ENCODE results near the gene CTBP2.

CTBP2 gene

DNA sequence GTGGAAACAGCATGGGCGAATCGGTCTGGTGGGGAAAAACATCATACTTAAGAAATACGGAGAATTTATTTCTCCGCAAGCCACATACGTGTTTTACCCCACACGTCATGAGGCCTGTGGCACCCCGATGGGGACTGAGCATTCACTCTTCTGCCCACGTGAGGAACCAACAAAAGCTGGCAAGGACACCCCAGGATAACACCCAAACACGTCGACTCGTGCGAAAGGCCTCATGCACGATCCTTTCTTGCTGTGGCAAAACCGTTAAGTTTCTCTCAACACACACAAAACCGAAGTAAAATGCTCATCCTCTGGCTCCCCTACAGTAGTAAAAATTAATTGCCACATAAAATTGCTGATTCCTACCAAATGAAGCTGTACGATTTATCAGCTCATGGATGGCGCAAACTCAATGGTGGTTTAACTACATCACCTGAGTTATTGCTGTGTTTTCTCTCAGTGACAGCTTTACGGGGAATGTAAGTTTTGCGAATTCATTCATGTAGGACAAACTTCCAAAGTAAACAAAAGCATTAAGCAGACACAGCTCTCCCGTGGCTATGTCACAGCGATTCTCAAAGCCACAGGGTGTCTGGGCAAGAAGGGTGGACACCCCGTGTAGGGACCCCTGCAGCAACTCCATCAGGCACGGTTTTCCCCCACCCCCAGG lies 97.0 kb downstream of the CTBP2 start:
- H3K36me3 ChIP-seq (ENCODE audit: control insufficient read depth, insufficient read depth, low read length): peaks cover 2% of the 10 kb centered on the region
- no peak overlapping the region for H3K4me2 ChIP-seq (ENCODE audit: low read length)
- WGBS (ENCODE audit: extremely low coverage, insufficient coverage, low lambda C conversion rate): no CpG with 5 or more reads among the region's 23 CpGs
- no peak overlapping the region for H3K56ac ChIP-seq (ENCODE audit: low read length)
- H3K4ac ChIP-seq (ENCODE audit: low read depth, low read length): no peak overlapping the region
- no peak overlapping the region for H2BK15ac ChIP-seq (replicated peaks; ENCODE audit: low read depth)
- H3K4me1 ChIP-seq (ENCODE audit: control insufficient read depth, low read depth, low read length): peaks cover 4% of the 10 kb centered on the region
- peaks cover 28% of the 10 kb centered on the region for H3K79me1 ChIP-seq (ENCODE audit: low read length)
- H3K27ac ChIP-seq (ENCODE audit: low read depth, low read length): no peak overlapping the region
- H4K5ac ChIP-seq (ENCODE audit: low read length): no peak overlapping the region
- no peak overlapping the region for H3K23ac ChIP-seq (ENCODE audit: low read length)
- no peak for DNase-seq
- no peak overlapping the region for H3K4me3 ChIP-seq (ENCODE audit: low read length)
- H3K9ac ChIP-seq (ENCODE audit: low read length): no peak overlapping the region
- H2BK5ac ChIP-seq (ENCODE audit: low read length): no peak overlapping the region
- H3K18ac ChIP-seq (ENCODE audit: low read length): no peak overlapping the region
- no peak overlapping the region for H2AK5ac ChIP-seq (ENCODE audit: low read length)
- no peak overlapping the region for H2BK120ac ChIP-seq (ENCODE audit: low read depth, low read length)
- H4K8ac ChIP-seq (ENCODE audit: low read depth, low read length): no peak overlapping the region
- no peaks in the 10 kb centered on the region for H3K27me3 ChIP-seq (ENCODE audit: insufficient read depth, low read length, poor library complexity)
- peaks cover 91% of the 10 kb centered on the region for H3K79me2 ChIP-seq (ENCODE audit: control insufficient read depth, insufficient read depth, low read length)

DNA sequence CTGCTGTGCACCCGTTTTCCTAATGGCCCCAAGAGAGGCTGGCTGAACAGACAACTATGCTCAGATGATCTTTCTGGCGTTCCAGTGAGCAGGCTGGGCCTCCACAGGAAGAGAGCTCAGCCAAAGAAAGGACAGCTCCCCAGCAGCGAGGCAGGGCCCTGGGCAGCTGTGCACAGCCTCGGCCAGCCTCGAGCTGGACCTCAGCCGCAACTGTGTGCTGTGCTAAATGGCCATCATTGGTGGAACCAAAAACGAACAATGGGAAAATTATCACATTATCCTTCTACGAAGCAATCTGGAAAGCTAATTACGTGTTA lies 97.5 kb downstream of the CTBP2 start:
- Histone ChIP-seq H2AK5ac (ENCODE audit: low read length) (no peak overlapping the region), H3K23ac (ENCODE audit: low read length) (no peak overlapping the region), H3K4me3 (ENCODE audit: low read length) (no peak overlapping the region), H3K4ac (ENCODE audit: low read depth, low read length) (no peak overlapping the region), H2BK120ac (ENCODE audit: low read depth, low read length) (no peak overlapping the region), H4K5ac (ENCODE audit: low read length) (no peak overlapping the region), H3K79me1 (ENCODE audit: low read length) (peaks cover 28% of the 10 kb centered on the region), H3K56ac (ENCODE audit: low read length) (no peak overlapping the region), H3K27ac (ENCODE audit: low read depth, low read length) (no peak overlapping the region), H2BK5ac (ENCODE audit: low read length) (no peak overlapping the region), H3K36me3 (ENCODE audit: control insufficient read depth, insufficient read depth, low read length) (peaks cover 2% of the 10 kb centered on the region), H2BK15ac (replicated peaks; ENCODE audit: low read depth) (no peak overlapping the region), H3K4me1 (ENCODE audit: control insufficient read depth, low read depth, low read length) (peaks cover 4% of the 10 kb centered on the region), H3K4me2 (ENCODE audit: low read length) (no peak overlapping the region), H3K79me2 (ENCODE audit: control insufficient read depth, insufficient read depth, low read length) (peaks cover 92% of the 10 kb centered on the region), H4K8ac (ENCODE audit: low read depth, low read length) (no peak overlapping the region), H3K18ac (ENCODE audit: low read length) (no peak overlapping the region), H3K9ac (ENCODE audit: low read length) (no peak overlapping the region), H3K27me3 (ENCODE audit: insufficient read depth, low read length, poor library complexity) (no peaks in the 10 kb centered on the region)
- DNase-seq: no peak
- no CpG with 5 or more reads among the region's 9 CpGs for WGBS (ENCODE audit: extremely low coverage, insufficient coverage, low lambda C conversion rate)

GRCh38 chr10:125062227-125062913 lies 98.0 kb downstream of the CTBP2 start:
- no peak for DNase-seq
- H3K27me3 ChIP-seq (ENCODE audit: insufficient read depth, low read length, poor library complexity): no peaks in the 10 kb centered on the region
- no peak overlapping the region for H3K23ac ChIP-seq (ENCODE audit: low read length)
- no peak overlapping the region for H2AK5ac ChIP-seq (ENCODE audit: low read length)
- no peak overlapping the region for H3K4me2 ChIP-seq (ENCODE audit: low read length)
- H3K4me3 ChIP-seq (ENCODE audit: low read length): no peak overlapping the region
- H2BK120ac ChIP-seq (ENCODE audit: low read depth, low read length): no peak overlapping the region
- H3K4me1 ChIP-seq (ENCODE audit: control insufficient read depth, low read depth, low read length): peaks cover 4% of the 10 kb centered on the region
- no peak overlapping the region for H3K27ac ChIP-seq (ENCODE audit: low read depth, low read length)
- no peak overlapping the region for H4K5ac ChIP-seq (ENCODE audit: low read length)
- no peak overlapping the region for H3K9ac ChIP-seq (ENCODE audit: low read length)
- peaks cover 93% of the 10 kb centered on the region for H3K79me2 ChIP-seq (ENCODE audit: control insufficient read depth, insufficient read depth, low read length)
- H2BK5ac ChIP-seq (ENCODE audit: low read length): no peak overlapping the region
- no CpG with 5 or more reads among the region's 18 CpGs for WGBS (ENCODE audit: extremely low coverage, insufficient coverage, low lambda C conversion rate)
- H2BK15ac ChIP-seq (replicated peaks; ENCODE audit: low read depth): no peak overlapping the region
- no peak overlapping the region for H3K4ac ChIP-seq (ENCODE audit: low read depth, low read length)
- H3K36me3 ChIP-seq (ENCODE audit: control insufficient read depth, insufficient read depth, low read length): peaks cover 2% of the 10 kb centered on the region
- no peak overlapping the region for H4K8ac ChIP-seq (ENCODE audit: low read depth, low read length)
- H3K18ac ChIP-seq (ENCODE audit: low read length): no peak overlapping the region
- H3K56ac ChIP-seq (ENCODE audit: low read length): no peak overlapping the region
- peaks cover 31% of the 10 kb centered on the region for H3K79me1 ChIP-seq (ENCODE audit: low read length)

DNA sequence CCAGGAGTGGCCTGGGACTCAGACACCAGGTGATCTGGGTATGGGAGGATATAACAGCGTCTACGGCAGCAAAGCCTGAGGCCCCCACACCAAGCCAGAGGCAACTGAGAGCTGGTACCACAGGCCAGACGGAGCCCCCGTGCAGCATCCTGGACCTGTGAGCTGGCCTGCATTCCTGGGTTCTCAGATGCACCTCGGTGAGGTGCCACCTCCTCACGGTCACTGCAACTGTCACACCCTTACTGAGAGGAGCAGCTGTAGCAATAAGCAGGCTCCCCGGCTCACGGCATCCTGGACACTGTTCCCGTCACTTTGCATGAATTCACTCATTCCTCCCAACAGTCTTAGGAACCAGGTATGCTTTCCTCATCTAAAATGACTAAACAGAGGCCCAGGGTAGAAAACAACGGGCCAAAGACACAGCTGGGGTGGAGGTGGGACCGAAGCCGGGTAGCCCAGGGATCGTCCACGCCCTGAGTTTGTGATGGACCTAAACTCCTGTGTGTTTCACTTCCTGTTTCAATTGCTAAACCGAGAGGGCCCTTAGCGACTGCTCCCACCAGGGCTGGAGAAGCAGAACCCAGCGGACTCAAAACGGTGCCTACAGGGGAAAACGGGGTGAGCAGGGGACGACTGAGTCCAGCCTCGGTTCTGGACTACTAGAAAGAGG lies 98.7 kb downstream of the CTBP2 start:
- no peak overlapping the region for H3K27ac ChIP-seq (ENCODE audit: low read depth, low read length)
- no peak overlapping the region for H3K4me2 ChIP-seq (ENCODE audit: low read length)
- no peak overlapping the region for H4K8ac ChIP-seq (ENCODE audit: low read depth, low read length)
- H4K5ac ChIP-seq (ENCODE audit: low read length): no peak overlapping the region
- no peak overlapping the region for H2BK5ac ChIP-seq (ENCODE audit: low read length)
- H3K79me1 ChIP-seq (ENCODE audit: low read length): peaks cover 33% of the 10 kb centered on the region
- no peak for DNase-seq
- no peak overlapping the region for H3K4ac ChIP-seq (ENCODE audit: low read depth, low read length)
- H3K23ac ChIP-seq (ENCODE audit: low read length): no peak overlapping the region
- peak overlapping the region; percentile 10 for H3K56ac ChIP-seq (ENCODE audit: low read length)
- H2BK120ac ChIP-seq (ENCODE audit: low read depth, low read length): no peak overlapping the region
- H3K36me3 ChIP-seq (ENCODE audit: control insufficient read depth, insufficient read depth, low read length): peaks cover 2% of the 10 kb centered on the region
- H3K18ac ChIP-seq (ENCODE audit: low read length): no peak overlapping the region
- H3K4me3 ChIP-seq (ENCODE audit: low read length): no peak overlapping the region
- no peaks in the 10 kb centered on the region for H3K27me3 ChIP-seq (ENCODE audit: insufficient read depth, low read length, poor library complexity)
- WGBS (ENCODE audit: extremely low coverage, insufficient coverage, low lambda C conversion rate): no CpG with 5 or more reads among the region's 21 CpGs
- H3K9ac ChIP-seq (ENCODE audit: low read length): no peak overlapping the region
- H2BK15ac ChIP-seq (replicated peaks; ENCODE audit: low read depth): no peak overlapping the region
- peaks cover 4% of the 10 kb centered on the region for H3K4me1 ChIP-seq (ENCODE audit: control insufficient read depth, low read depth, low read length)
- no peak overlapping the region for H2AK5ac ChIP-seq (ENCODE audit: low read length)
- H3K79me2 ChIP-seq (ENCODE audit: control insufficient read depth, insufficient read depth, low read length): peaks cover 96% of the 10 kb centered on the region

DNA sequence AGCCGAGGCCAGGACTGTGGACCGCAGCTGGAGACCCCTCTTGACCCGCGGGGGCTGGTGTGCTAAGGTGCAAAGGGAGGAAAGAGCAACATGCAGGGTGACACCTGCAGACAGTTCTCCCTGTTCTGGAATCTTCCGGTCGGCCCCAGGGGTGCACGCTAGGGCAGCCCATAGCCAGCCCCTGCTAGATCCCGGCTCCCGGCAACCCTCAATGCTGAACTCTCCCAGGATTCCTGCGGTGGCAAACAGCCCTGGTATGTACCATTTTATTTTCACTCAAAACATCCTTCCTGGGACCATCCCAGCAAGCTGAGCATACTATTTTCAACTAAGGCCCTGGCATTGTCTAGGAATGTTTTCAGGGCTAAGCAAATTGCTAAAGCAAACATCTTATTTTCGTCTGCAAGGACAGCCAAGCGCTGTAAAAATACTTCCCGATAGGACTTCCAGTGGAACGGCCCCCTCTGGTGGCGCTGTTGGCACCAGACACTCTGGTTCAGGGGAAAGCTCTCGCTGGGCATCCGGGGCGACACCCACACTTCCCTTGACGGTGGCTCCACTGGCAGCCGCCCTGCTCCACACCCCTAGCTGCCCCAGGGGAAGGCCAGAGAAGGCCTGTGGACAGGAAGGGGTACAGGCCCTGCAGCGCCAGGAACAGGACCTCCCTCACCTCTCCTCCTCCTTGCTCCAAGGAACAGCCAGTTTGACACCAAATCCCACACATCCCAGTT lies 99.4 kb downstream of the CTBP2 start:
- Histone ChIP-seq H4K5ac (ENCODE audit: low read length) (no peak overlapping the region), H3K4ac (ENCODE audit: low read depth, low read length) (no peak overlapping the region), H3K79me1 (ENCODE audit: low read length) (peaks cover 34% of the 10 kb centered on the region), H3K4me2 (ENCODE audit: low read length) (no peak overlapping the region), H3K56ac (ENCODE audit: low read length) (no peak overlapping the region), H3K18ac (ENCODE audit: low read length) (no peak overlapping the region), H2BK15ac (replicated peaks; ENCODE audit: low read depth) (no peak overlapping the region), H3K9ac (ENCODE audit: low read length) (no peak overlapping the region), H2AK5ac (ENCODE audit: low read length) (no peak overlapping the region), H2BK120ac (ENCODE audit: low read depth, low read length) (no peak overlapping the region), H3K4me3 (ENCODE audit: low read length) (no peak overlapping the region), H3K4me1 (ENCODE audit: control insufficient read depth, low read depth, low read length) (peaks cover 4% of the 10 kb centered on the region), H3K27me3 (ENCODE audit: insufficient read depth, low read length, poor library complexity) (no peaks in the 10 kb centered on the region), H3K36me3 (ENCODE audit: control insufficient read depth, insufficient read depth, low read length) (peaks cover 2% of the 10 kb centered on the region), H3K79me2 (ENCODE audit: control insufficient read depth, insufficient read depth, low read length) (peaks cover 95% of the 10 kb centered on the region), H4K8ac (ENCODE audit: low read depth, low read length) (no peak overlapping the region), H3K23ac (ENCODE audit: low read length) (no peak overlapping the region), H2BK5ac (ENCODE audit: low read length) (no peak overlapping the region), H3K27ac (ENCODE audit: low read depth, low read length) (no peak overlapping the region)
- no CpG with 5 or more reads among the region's 21 CpGs for WGBS (ENCODE audit: extremely low coverage, insufficient coverage, low lambda C conversion rate)
- peak; percentile 74 for DNase-seq
